ENCODE results near the gene CELA2A.

The CELA2A gene

DNA sequence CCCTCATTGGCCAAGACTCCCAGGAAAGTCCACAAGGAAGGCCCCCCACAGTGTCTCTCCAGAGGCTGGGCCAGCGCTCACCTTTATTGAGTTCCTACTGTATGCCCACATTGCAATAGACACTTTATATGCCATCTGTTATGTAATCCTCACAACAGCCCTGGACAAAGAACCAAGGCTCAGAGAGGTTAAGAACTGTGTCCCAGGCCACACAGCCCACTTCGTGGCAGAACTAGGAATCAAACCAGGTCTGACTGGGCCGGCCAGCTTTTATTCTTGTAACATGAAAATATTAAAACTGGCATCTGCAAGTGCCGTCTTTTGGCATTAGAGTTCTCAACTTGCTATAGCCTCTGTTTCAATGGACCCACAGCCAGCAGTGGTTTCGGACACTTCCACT is 13.8 kb upstream of the CELA2A start:
- no peaks in the 10 kb centered on the region; the same call in 1 of the 2 replicates for H4K20me1 ChIP-seq
- H3K27ac ChIP-seq, result no peak overlapping the region
- no peaks in the 10 kb centered on the region for H3K27me3 ChIP-seq
- no peak overlapping the region for H3K4me3 ChIP-seq
- H3K36me3 ChIP-seq, result no peaks in the 10 kb centered on the region
- H3K4me1 ChIP-seq, result peaks cover 37% of the 10 kb centered on the region
- no peaks in the 10 kb centered on the region for H3K9me3 ChIP-seq
- H3K9ac ChIP-seq, result no peak overlapping the region
- TF ChIP-seq Cebpa-rat (IDR thresholded peaks at IDR 0.05), result no peak
- H3K4me2 ChIP-seq, result no peak overlapping the region

DNA sequence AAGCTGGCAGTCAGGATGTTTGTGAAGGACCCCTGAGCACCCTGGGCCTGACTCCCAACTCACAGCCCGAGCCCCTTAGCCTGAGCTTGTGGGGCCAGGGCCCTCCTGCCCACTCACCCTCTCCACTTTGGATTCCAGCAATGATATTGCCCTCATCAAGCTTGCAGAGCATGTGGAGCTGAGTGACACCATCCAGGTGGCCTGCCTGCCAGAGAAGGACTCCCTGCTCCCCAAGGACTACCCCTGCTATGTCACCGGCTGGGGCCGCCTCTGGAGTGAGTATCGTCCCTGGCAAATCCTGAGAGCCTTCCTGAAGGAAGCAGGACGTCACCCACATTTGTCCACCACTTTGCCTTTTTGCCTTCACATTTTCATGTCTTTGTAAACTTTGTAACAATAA is 13.3 kb upstream of the CELA2A start:
- Histone ChIP-seq H3K27ac (no peak overlapping the region), H3K4me3 (no peak overlapping the region), H3K4me1 (peaks cover 37% of the 10 kb centered on the region), H3K36me3 (no peaks in the 10 kb centered on the region), H4K20me1 (no peaks in the 10 kb centered on the region; the same call in 1 of the 2 replicates), H3K9ac (no peak overlapping the region), H3K27me3 (no peaks in the 10 kb centered on the region), H3K4me2 (peak overlapping the region; percentile 77; the same call in 1 of the 2 replicates), H3K9me3 (no peaks in the 10 kb centered on the region)
- no peak for TF ChIP-seq Cebpa-rat (IDR thresholded peaks at IDR 0.05)

DNA sequence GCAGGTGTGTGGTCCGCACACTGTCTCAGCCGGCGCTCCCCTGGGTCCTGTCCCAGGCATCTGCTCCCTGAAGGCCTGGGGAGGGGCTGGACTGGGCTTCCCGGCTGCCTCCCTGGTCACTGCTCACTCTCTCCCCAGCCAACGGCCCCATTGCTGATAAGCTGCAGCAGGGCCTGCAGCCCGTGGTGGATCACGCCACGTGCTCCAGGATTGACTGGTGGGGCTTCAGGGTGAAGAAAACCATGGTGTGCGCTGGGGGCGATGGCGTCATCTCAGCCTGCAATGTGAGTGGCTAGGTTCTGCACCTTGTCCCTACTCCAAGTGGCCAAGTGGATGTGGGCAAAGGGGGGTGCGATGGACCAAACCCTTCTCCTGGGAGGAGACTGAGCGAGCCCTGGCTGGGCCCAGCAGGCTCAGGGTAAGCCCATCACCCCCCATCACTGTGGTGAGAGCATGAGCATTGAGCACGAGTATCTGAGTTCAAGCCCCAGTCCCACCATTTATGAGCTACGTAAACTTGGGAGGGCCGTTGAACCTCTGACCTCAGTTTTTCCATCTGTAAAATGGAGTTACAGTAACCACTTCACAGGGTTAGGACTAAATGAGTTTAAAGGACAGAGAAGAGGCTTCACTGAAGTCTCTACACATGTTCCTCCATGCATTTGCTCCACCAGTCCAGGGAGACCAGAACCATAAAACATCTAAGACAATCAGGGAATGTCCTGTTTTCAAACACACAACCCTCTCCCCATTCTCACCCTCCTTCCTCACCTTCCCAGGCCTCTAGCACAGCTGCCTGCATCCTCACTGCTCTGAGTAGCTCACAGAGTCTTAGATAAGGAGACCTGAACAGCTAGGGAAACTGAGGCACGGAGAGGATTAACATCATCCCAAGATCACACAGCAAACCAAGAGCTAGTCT is 11.8 kb upstream of the CELA2A start:
- H3K4me3 ChIP-seq, result no peak overlapping the region
- H3K27me3 ChIP-seq, result no peaks in the 10 kb centered on the region
- no peaks in the 10 kb centered on the region for H3K36me3 ChIP-seq
- TF ChIP-seq Cebpa-rat (IDR thresholded peaks at IDR 0.05), result no peak
- H4K20me1 ChIP-seq, result no peaks in the 10 kb centered on the region; the same call in 1 of the 2 replicates
- no peaks in the 10 kb centered on the region for H3K9me3 ChIP-seq
- no peak overlapping the region for H3K9ac ChIP-seq
- peak overlapping the region; percentile 77 for H3K4me2 ChIP-seq
- no peak overlapping the region for H3K27ac ChIP-seq
- H3K4me1 ChIP-seq, result peaks cover 42% of the 10 kb centered on the region

DNA sequence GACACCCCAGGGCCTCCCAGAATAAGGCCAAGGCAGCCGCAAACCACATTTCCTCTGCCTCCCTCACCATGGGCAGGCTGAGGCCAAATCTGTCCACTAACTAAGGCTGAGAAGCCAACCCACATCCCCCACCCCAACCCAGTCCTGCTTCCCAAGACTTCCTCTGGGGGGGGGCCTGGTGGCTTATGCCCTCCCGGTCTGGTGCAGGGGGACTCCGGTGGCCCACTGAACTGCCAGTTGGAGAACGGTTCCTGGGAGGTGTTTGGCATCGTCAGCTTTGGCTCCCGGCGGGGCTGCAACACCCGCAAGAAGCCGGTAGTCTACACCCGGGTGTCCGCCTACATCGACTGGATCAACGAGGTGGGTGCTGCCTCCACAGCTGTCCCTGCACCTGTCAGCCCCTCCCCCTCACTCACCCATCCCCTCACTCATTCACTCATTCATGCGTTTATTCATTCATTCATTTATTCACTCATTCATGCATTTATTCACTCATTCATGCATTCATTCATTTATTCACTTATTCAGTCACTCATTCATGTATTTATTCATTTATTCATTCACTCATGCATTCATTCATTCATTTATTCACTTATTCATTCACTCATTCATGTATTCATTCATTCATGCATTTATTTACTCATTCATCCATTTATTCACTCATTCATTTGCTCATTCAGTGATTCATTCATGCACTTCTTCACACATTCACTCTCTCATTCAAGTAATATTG is 11.0 kb upstream of the CELA2A start:
- Histone ChIP-seq H3K27me3 (no peaks in the 10 kb centered on the region), H3K9me3 (no peaks in the 10 kb centered on the region), H4K20me1 (no peaks in the 10 kb centered on the region; the same call in 1 of the 2 replicates), H3K4me3 (no peak overlapping the region), H3K4me2 (peak overlapping the region; percentile 77), H3K27ac (no peak overlapping the region), H3K36me3 (no peaks in the 10 kb centered on the region), H3K9ac (no peak overlapping the region), H3K4me1 (peaks cover 43% of the 10 kb centered on the region)
- no peak for TF ChIP-seq Cebpa-rat (IDR thresholded peaks at IDR 0.05)

DNA sequence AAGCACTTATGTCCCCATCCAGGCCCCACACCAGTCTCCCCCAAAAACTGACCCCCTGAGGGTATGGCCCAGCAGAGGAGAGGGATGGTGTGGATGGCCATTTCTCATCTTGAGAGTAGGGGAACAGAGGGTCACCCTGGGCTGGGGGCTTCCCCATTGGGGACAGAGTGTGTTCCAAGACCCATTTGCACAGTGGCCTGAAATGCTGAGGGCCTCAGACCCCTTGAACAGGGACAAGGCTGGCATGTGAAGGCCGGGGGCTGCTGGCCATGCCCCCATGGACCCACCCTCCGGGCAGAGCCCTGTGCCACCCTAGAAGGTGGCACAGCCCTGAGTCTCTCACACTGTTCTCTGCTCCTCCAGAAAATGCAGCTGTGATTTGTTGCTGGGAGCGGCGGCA is 10.3 kb upstream of the CELA2A start:
- H3K4me1 ChIP-seq, result peaks cover 43% of the 10 kb centered on the region
- H3K36me3 ChIP-seq, result no peaks in the 10 kb centered on the region
- no peaks in the 10 kb centered on the region for H3K9me3 ChIP-seq
- no peak for TF ChIP-seq Cebpa-rat (IDR thresholded peaks at IDR 0.05)
- peak overlapping the region; percentile 77; the same call in 1 of the 2 replicates for H3K4me2 ChIP-seq
- no peaks in the 10 kb centered on the region; the same call in 1 of the 2 replicates for H4K20me1 ChIP-seq
- no peaks in the 10 kb centered on the region for H3K27me3 ChIP-seq
- H3K4me3 ChIP-seq, result no peak overlapping the region
- no peak overlapping the region for H3K27ac ChIP-seq
- H3K9ac ChIP-seq, result no peak overlapping the region

DNA sequence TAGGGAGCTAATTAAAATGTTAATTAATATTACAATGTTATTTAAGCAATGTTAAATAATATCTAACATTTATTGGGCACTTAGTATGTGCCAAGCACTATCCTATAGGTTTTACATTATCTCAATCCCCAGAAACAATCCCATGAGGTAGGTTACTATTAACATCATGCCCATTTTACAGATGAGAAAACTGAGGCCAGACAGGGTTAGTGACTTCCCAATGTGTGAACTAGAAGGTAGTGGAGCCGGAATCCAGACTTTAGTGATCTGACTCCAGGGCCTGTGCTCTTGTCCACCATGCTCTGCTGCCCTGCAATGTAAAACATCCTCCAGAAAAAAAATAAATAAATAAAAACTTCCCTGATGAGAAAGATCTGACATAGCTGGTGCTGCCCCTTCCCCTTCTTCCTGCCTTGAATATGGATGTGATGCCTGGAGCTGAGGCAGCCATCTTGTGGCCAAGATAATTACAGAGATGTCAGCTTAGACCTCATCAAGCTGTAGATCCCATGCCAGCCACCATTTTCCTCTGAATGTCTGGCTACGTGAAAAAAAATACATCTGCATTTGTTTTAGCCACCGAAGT is 7.6 kb upstream of the CELA2A start:
- H3K27me3 ChIP-seq, result no peaks in the 10 kb centered on the region
- no peak overlapping the region for H3K4me2 ChIP-seq
- H4K20me1 ChIP-seq, result no peaks in the 10 kb centered on the region; the same call in 1 of the 2 replicates
- H3K9me3 ChIP-seq, result no peaks in the 10 kb centered on the region
- peaks cover 33% of the 10 kb centered on the region for H3K4me1 ChIP-seq
- TF ChIP-seq Cebpa-rat (IDR thresholded peaks at IDR 0.05), result no peak
- H3K27ac ChIP-seq, result no peak overlapping the region
- no peak overlapping the region for H3K9ac ChIP-seq
- H3K4me3 ChIP-seq, result no peak overlapping the region
- no peaks in the 10 kb centered on the region for H3K36me3 ChIP-seq

DNA sequence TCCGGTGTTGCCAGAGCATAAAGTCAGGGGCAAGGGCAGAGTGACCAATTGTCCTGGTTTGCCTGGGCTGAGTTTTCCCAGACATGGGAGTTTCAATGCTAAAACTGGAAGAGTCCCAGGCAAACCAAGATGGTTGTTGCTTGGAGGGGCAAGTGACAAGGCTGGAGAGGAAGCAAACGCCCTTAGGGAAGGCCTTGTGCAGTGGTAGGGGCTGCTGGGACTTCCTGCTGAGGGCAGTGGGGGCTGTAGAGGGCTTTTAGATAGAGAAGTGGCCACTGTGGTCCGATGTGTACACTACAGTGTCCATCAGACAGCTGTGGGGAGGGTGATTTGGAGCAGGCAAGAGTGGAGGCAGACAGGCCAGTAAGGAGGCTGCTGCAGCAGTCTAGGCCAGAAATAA is 7.0 kb upstream of the CELA2A start:
- Histone ChIP-seq H3K9ac (no peak overlapping the region), H3K4me3 (no peak overlapping the region), H3K4me1 (peaks cover 27% of the 10 kb centered on the region), H4K20me1 (no peaks in the 10 kb centered on the region), H3K27ac (no peak overlapping the region; the same call in 1 of the 2 replicates), H3K9me3 (no peaks in the 10 kb centered on the region), H3K4me2 (no peak overlapping the region), H3K36me3 (no peaks in the 10 kb centered on the region), H3K27me3 (no peaks in the 10 kb centered on the region)
- no peak for TF ChIP-seq Cebpa-rat (IDR thresholded peaks at IDR 0.05)

DNA sequence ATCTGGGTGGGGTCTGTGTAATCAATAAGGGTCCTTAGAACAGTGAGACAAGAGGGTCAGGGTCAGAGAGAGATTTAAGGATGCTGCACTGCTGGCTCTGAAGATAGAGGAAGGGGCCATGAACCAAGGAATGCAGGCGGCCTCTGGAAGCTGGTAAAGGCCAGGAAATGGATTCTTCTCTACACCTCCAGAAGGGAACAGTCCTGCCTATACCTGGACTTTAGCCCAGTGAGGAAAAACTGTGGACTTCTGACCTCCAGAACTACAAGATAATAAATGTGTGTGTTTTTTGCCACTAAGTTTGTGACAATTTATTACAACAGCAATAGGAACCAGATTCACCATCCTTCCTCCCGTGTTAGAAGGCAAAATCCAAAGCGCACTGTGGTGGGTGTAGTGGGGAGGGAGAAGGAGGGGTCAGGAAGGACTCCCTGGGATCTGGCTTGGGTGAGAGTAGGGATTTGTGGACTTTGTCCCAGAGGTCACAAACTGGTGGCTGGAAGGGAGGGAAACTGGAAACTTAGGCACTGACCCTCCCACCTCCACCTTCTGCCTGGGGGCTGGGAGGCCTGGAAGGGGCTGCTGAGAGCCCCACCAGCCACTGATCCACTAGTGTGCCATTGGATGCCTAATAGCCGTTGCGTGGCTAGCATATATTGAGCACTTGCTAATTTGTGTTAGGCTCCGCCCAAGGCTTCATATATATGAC is 5.4 kb upstream of the CELA2A start:
- no peaks in the 10 kb centered on the region for H3K27me3 ChIP-seq
- no peak overlapping the region for H3K4me2 ChIP-seq
- H3K27ac ChIP-seq, result no peak overlapping the region
- no peaks in the 10 kb centered on the region for H3K36me3 ChIP-seq
- TF ChIP-seq Cebpa-rat (IDR thresholded peaks at IDR 0.05), result no peak
- peaks cover 11% of the 10 kb centered on the region for H3K4me1 ChIP-seq
- H4K20me1 ChIP-seq, result no peaks in the 10 kb centered on the region
- H3K9me3 ChIP-seq, result no peaks in the 10 kb centered on the region
- H3K9ac ChIP-seq, result no peak overlapping the region
- no peak overlapping the region for H3K4me3 ChIP-seq

DNA sequence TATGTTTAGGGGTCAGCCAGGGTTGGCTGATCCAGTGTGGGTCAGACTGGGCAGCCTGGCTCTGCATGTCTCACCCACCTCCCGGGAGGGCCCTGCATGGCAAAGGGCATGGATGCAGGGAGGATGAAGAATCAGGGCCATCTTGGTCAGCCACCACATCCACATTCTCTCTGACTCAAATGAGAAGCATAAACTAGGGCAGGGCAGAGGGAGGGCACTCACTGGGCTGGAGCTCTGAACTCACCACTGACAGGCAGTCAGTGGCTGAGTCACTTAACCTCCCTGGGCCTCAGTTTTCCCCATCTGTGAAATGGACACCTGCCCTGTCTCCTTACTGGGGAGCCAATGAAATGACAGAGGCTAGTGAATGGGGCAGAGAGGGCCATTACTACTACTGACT is 4.3 kb upstream of the CELA2A start:
- Histone ChIP-seq H3K9ac (no peak overlapping the region), H3K4me3 (no peak overlapping the region), H3K27me3 (no peaks in the 10 kb centered on the region), H4K20me1 (no peaks in the 10 kb centered on the region), H3K4me1 (peaks cover 6% of the 10 kb centered on the region; the same call in 1 of the 2 replicates), H3K36me3 (no peaks in the 10 kb centered on the region), H3K4me2 (no peak overlapping the region), H3K27ac (no peak overlapping the region), H3K9me3 (no peaks in the 10 kb centered on the region)
- no peak for TF ChIP-seq Cebpa-rat (IDR thresholded peaks at IDR 0.05)
